ENCODE data around the gene TLCD2.
"Not testable (repeated sequence)": the region's sequence is repeated elsewhere in the genome, so short reads cannot be mapped to it uniquely, and the experiment has no call there.

TLCD2 gene

GRCh38 chr17:1735834-1736347 is 25.7 kb upstream of the TLCD2 start:
- no peak for DNase-seq

- no peak for DNase-seq
Measured at GRCh38 chr17:1735418-1735817, 25.2 kb upstream of the TLCD2 start.

GRCh38 chr17:1733759-1734158 is 23.6 kb upstream of the TLCD2 start:
- no peak for DNase-seq

GRCh38 chr17:1732833-1733321 is 22.7 kb upstream of the TLCD2 start:
- no peak for DNase-seq

GRCh38 chr17:1732241-1732832 is 22.2 kb upstream of the TLCD2 start:
- DNase-seq = no peak

GRCh38 chr17:1731194-1731506 is 21.0 kb upstream of the TLCD2 start:
- DNase-seq = no peak

- DNase-seq = no peak
Measured at GRCh38 chr17:1730326-1731193, 20.4 kb upstream of the TLCD2 start.

- DNase-seq = no peak
Measured at GRCh38 chr17:1729966-1730325, 19.8 kb upstream of the TLCD2 start.

- no peak for DNase-seq
Measured at GRCh38 chr17:1727876-1728630, 17.9 kb upstream of the TLCD2 start.

- no peak for DNase-seq
Measured at GRCh38 chr17:1727258-1727789, 17.1 kb upstream of the TLCD2 start.

- no peak for DNase-seq
Measured at GRCh38 chr17:1726626-1727257, 16.6 kb upstream of the TLCD2 start.

GRCh38 chr17:1725642-1726511 is 15.7 kb upstream of the TLCD2 start:
- DNase-seq = no peak

- DNase-seq = peak; percentile 67
Measured at GRCh38 chr17:1724869-1725641, 14.9 kb upstream of the TLCD2 start.

- peak; percentile 68 for DNase-seq
Measured at GRCh38 chr17:1724351-1724868, 14.2 kb upstream of the TLCD2 start, which contains the start of gene WDR81. Gene WDR81 (plus strand): TSS chr17:1724704. CDS start chr17:1724960, 256 bp downstream.

- DNase-seq = not testable (repeated sequence)
Measured at GRCh38 chr17:1722022-1722421, 11.8 kb upstream of the TLCD2 start.

- DNase-seq = peak; percentile 71
Measured at GRCh38 chr17:1720856-1721386, 10.7 kb upstream of the TLCD2 start.

GRCh38 chr17:1718362-1719165 is 8.4 kb upstream of the TLCD2 start:
- no peak for DNase-seq

GRCh38 chr17:1716912-1717695 is 6.9 kb upstream of the TLCD2 start:
- peak; percentile 88 for DNase-seq
